Measurements from ENCODE around the gene TMEM132C.

Gene TMEM132C

GRCh38 chr12:128619263-128619662 lies 352.3 kb downstream of the TMEM132C start:
- no peak for DNase-seq

GRCh38 chr12:128621304-128621703 lies 354.3 kb downstream of the TMEM132C start:
- DNase-seq, result no peak

- DNase-seq, result no peak
These were observed 356.8 kb downstream of the TMEM132C start for GRCh38 chr12:128623748-128624147.

GRCh38 chr12:128626808-128627320 lies 359.9 kb downstream of the TMEM132C start:
- no peak for DNase-seq

GRCh38 chr12:128627659-128628058 lies 360.7 kb downstream of the TMEM132C start:
- DNase-seq, result no peak

- DNase-seq, result no peak
These were observed 363.0 kb downstream of the TMEM132C start for GRCh38 chr12:128629979-128630378.

- DNase-seq, result no peak
These were observed 371.0 kb downstream of the TMEM132C start for GRCh38 chr12:128637642-128638606.

GRCh38 chr12:128639089-128639488 lies 372.1 kb downstream of the TMEM132C start:
- DNase-seq, result no peak

GRCh38 chr12:128643155-128643554 lies 376.2 kb downstream of the TMEM132C start:
- DNase-seq, result no peak

GRCh38 chr12:128644664-128645296 lies 377.8 kb downstream of the TMEM132C start:
- DNase-seq, result peak; percentile 3

- DNase-seq, result no peak
These were observed 382.9 kb downstream of the TMEM132C start for GRCh38 chr12:128649902-128650301.

GRCh38 chr12:128652136-128652751 lies 385.3 kb downstream of the TMEM132C start:
- DNase-seq, result no peak

- DNase-seq, result no peak
These were observed 387.5 kb downstream of the TMEM132C start for GRCh38 chr12:128654468-128654867.

GRCh38 chr12:128657378-128657777 lies 390.4 kb downstream of the TMEM132C start:
- no peak for DNase-seq

GRCh38 chr12:128660532-128661225 lies 393.7 kb downstream of the TMEM132C start:
- no peak for DNase-seq

GRCh38 chr12:128661226-128661569 lies 394.2 kb downstream of the TMEM132C start:
- no peak for DNase-seq

- no peak for DNase-seq
These were observed 395.1 kb downstream of the TMEM132C start for GRCh38 chr12:128662101-128662500.

- DNase-seq, result no peak
These were observed 397.5 kb downstream of the TMEM132C start for GRCh38 chr12:128664501-128664900.

- no peak for DNase-seq
These were observed 400.2 kb downstream of the TMEM132C start for GRCh38 chr12:128667193-128667592.

- DNase-seq, result no peak
These were observed 404.6 kb downstream of the TMEM132C start for GRCh38 chr12:128671528-128672042.

GRCh38 chr12:128672428-128672827 lies 405.5 kb downstream of the TMEM132C start:
- DNase-seq, result no peak

GRCh38 chr12:128672893-128673292 lies 405.9 kb downstream of the TMEM132C start:
- DNase-seq, result no peak

GRCh38 chr12:128675576-128675975 lies 408.6 kb downstream of the TMEM132C start:
- DNase-seq, result no peak
